HEK293 (cell line): ENCODE data around the gene SRPK3.

ENCODE experiments used
- CTCF ChIA-PET: fragments of 350-600 bp; formaldehyde crosslinking; extraction: SDS; loops from one replicate; lab custom pipeline; 2021; ENCODE audit warnings: antibody characterized with exemption; lab: Yijun Ruan, JAX
- POLR2A ChIA-PET: fragments of 300-600 bp; formaldehyde crosslinking; extraction: SDS; loops from one replicate; lab custom pipeline; 2020; ENCODE audit warnings: antibody characterized with exemption, inconsistent platforms; lab: Yijun Ruan, JAX
- H3K27ac ChIP-seq: fragments of 200-500 bp; sonication (Bioruptor generic); 2 replicates; pipeline ENCODE4 v1.5.1; 2014; ENCODE audit warnings: low read depth, low read length, control low read depth, inconsistent platforms; ENCODE audit errors: extremely low read depth
- H3K36me3 ChIP-seq, 2 experiments: fragments of 200-500 bp in 1 of 2; sonication (Bioruptor generic) in 1 of 2; 1 replicate in 1 of 2; 2 replicates in 1 of 2; pipeline ENCODE4 v1.5.1; 2014 to 2017; ENCODE audit warnings: inconsistent platforms in 2 of 2, low read length in 2 of 2; ENCODE audit not compliant: control insufficient read depth in 2 of 2, insufficient read depth in 1 of 2
- H3K4me1 ChIP-seq: fragments of 200-500 bp; sonication (Bioruptor generic); 2 replicates; pipeline ENCODE4 v1.5.1; 2014; ENCODE audit warnings: mild to moderate bottlenecking, low read length, inconsistent platforms; ENCODE audit not compliant: control insufficient read depth, insufficient read depth
- H3K4me3 ChIP-seq: 2 replicates; pipeline ENCODE4 v1.5.1; 2011; ENCODE audit warnings: low read depth, mild to moderate bottlenecking, control low read depth, low read length, moderate library complexity
- H3K9me3 ChIP-seq: fragments of 200-500 bp; sonication (Bioruptor generic); 2 replicates; pipeline ENCODE4 v1.5.1; 2014; ENCODE audit warnings: low read depth, low read length, inconsistent platforms; ENCODE audit not compliant: control insufficient read depth, insufficient read depth
- MZF1 ChIP-seq: fragments of 450-650 bp; formaldehyde crosslinking; IDR thresholded peaks from 2 replicates; pipeline ENCODE4 v1.5.1; 2017; ENCODE audit warnings: missing biosample characterization, missing genetic modification characterization, borderline replicate concordance
- ZNF114 ChIP-seq: fragments of 450-650 bp; formaldehyde crosslinking; IDR thresholded peaks from 2 replicates; pipeline ENCODE4 v1.5.0; 2017; ENCODE audit warnings: missing biosample characterization, missing genetic modification characterization
- ZNF548 ChIP-seq: fragments of 450-650 bp; formaldehyde crosslinking; IDR thresholded peaks from 2 replicates; pipeline ENCODE4 v1.5.1; 2016; ENCODE audit warnings: missing biosample characterization, missing genetic modification characterization
- ZNF621 ChIP-seq: fragments of 450-650 bp; formaldehyde crosslinking; IDR thresholded peaks from 2 replicates; pipeline ENCODE4 v1.5.1; 2017; ENCODE audit warnings: missing biosample characterization, missing genetic modification characterization
- ZNF629 ChIP-seq: fragments of 450-650 bp; formaldehyde crosslinking; IDR thresholded peaks from 2 replicates; pipeline ENCODE4 v1.5.1; 2017; ENCODE audit warnings: missing biosample characterization, missing genetic modification characterization
- ZNF747 ChIP-seq: fragments of 450-650 bp; formaldehyde crosslinking; IDR thresholded peaks from 2 replicates; pipeline ENCODE4 v1.5.1; 2016; ENCODE audit warnings: missing biosample characterization, missing genetic modification characterization
- TF ChIP-seq, protein P1 (sequence below): fragments of 450-650 bp; formaldehyde crosslinking; conservative IDR thresholded peaks from 2 replicates; pipeline ENCODE4 v1.5.1; 2016; ENCODE audit warnings: low read depth, missing biosample characterization, missing genetic modification characterization
- TF ChIP-seq, protein P2 (sequence below): fragments of 450-650 bp; formaldehyde crosslinking; IDR thresholded peaks from 2 replicates; pipeline ENCODE4 v1.5.1; 2016; ENCODE audit warnings: missing biosample characterization, missing genetic modification characterization
- TF ChIP-seq, protein P3 (sequence below): fragments of 450-650 bp; formaldehyde crosslinking; IDR thresholded peaks from 2 replicates; pipeline ENCODE4 v1.5.1; 2016; ENCODE audit warnings: missing biosample characterization, missing genetic modification characterization

The SRPK3 gene

DNA sequence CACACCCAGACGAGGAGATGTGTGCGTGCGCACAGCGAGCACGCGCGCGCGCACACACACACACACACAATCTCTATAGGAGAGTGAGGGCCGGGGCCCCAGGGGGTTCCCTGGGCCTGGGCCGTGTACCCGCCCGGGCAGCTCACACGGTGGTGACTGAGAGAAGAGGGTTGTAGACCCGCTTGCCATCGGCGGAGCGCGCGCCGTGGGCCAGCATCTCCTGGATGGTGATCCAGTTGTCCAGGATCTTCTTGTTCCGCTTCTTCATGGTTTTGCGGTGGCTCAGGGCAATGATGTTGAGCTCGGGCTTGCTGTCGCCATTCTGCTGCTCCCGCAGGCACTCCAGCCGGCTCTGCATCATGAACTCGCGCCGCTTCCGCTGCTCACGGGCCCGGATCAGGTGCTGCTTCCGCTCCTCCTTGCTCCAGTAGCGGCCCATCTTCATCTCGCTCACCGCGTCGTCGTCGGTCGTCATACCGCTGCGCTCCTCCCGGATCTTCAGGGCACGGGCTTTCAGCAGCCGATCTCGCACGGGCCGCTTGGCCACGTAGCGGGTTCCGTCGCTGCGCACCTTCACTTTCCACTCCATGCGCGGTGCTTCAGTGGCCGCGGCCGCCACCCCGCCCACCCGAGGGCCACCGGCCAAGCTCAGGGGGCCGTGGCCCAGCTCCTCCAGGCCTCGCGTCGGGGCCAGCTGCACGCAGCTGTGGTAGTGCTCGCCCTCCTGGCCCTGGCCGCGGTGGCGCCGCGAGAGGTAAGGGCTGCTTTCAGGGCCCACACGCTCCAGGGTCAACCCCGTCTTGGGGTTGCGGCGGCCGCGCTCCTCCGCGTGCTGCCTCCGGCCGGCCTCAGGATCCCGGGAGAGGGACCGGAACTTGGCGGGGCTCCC is 22.6 kb downstream of the SRPK3 start:
- Histone ChIP-seq H3K27ac (no peak overlapping the region), H3K4me3 (no peak overlapping the region), H3K4me1 (no peaks in the 10 kb centered on the region), H3K36me3 (peaks cover 0 to 10% of the 10 kb centered on the region in 2 experiments; a peak in 2 of 3 replicates), H3K9me3 (no peaks in the 10 kb centered on the region)
- ChIA-PET CTCF (interaction anchor here (0.6 kb wide), 1 partner anchor 160 kb away, joined by 4 read pairs; no protein-coding TSS in a partner anchor), POLR2A (interaction anchor here (0.6 to 1.4 kb wide), 3 partner anchors 9 to 125 kb away, joined by 3 read pairs; partner anchors contain the start of genes SRPK3 and SSR4)
- TF ChIP-seq, protein P1, sequence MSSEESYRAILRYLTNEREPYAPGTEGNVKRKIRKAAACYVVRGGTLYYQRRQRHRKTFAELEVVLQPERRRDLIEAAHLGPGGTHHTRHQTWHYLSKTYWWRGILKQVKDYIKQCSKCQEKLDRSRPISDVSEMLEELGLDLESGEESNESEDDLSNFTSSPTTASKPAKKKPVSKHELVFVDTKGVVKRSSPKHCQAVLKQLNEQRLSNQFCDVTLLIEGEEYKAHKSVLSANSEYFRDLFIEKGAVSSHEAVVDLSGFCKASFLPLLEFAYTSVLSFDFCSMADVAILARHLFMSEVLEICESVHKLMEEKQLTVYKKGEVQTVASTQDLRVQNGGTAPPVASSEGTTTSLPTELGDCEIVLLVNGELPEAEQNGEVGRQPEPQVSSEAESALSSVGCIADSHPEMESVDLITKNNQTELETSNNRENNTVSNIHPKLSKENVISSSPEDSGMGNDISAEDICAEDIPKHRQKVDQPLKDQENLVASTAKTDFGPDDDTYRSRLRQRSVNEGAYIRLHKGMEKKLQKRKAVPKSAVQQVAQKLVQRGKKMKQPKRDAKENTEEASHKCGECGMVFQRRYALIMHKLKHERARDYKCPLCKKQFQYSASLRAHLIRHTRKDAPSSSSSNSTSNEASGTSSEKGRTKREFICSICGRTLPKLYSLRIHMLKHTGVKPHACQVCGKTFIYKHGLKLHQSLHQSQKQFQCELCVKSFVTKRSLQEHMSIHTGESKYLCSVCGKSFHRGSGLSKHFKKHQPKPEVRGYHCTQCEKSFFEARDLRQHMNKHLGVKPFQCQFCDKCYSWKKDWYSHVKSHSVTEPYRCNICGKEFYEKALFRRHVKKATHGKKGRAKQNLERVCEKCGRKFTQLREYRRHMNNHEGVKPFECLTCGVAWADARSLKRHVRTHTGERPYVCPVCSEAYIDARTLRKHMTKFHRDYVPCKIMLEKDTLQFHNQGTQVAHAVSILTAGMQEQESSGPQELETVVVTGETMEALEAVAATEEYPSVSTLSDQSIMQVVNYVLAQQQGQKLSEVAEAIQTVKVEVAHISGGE (tag by site-specific recombination): no peak
- TF ChIP-seq, protein P2, sequence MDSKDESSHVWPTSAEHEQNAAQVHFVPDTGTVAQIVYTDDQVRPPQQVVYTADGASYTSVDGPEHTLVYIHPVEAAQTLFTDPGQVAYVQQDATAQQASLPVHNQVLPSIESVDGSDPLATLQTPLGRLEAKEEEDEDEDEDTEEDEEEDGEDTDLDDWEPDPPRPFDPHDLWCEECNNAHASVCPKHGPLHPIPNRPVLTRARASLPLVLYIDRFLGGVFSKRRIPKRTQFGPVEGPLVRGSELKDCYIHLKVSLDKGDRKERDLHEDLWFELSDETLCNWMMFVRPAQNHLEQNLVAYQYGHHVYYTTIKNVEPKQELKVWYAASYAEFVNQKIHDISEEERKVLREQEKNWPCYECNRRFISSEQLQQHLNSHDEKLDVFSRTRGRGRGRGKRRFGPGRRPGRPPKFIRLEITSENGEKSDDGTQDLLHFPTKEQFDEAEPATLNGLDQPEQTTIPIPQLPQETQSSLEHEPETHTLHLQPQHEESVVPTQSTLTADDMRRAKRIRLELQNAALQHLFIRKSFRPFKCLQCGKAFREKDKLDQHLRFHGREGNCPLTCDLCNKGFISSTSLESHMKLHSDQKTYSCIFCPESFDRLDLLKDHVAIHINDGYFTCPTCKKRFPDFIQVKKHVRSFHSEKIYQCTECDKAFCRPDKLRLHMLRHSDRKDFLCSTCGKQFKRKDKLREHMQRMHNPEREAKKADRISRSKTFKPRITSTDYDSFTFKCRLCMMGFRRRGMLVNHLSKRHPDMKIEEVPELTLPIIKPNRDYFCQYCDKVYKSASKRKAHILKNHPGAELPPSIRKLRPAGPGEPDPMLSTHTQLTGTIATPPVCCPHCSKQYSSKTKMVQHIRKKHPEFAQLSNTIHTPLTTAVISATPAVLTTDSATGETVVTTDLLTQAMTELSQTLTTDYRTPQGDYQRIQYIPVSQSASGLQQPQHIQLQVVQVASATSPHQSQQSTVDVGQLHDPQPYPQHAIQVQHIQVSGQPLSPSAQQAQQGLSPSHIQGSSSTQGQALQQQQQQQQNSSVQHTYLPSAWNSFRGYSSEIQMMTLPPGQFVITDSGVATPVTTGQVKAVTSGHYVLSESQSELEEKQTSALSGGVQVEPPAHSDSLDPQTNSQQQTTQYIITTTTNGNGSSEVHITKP: no peak
- TF ChIP-seq MZF1 (tag by site-specific recombination): no peak

DNA sequence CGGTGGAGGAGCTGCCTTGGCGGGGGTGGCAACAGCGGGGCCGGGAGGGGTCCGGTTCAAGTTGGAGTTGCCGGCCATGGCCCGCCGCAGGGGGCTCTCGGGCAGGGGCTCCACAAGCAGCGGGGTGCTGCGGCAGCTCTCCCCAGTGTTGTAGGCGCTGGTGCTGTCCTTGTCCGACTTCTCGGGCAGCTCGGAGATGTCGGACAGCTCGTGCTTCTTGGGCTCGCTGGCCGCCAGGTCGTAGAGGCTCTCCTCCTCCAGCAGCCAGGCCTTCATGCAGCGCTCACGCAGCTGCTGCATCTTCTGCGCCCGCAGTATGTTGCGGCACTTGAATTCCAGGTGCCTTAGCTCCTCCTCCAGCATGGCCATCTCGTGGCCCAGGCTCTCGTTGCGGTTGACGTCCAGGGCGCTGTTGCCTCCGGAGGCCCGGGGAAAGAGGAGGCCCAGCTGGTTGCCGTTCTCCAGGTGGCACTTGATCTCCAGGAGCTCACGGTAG is 23.3 kb downstream of the SRPK3 start:
- Histone ChIP-seq H3K4me1 (no peaks in the 10 kb centered on the region), H3K36me3 (peaks cover 0 to 3% of the 10 kb centered on the region in 2 experiments; a peak in 1 of 3 replicates), H3K4me3 (no peak overlapping the region), H3K27ac (no peak overlapping the region), H3K9me3 (no peaks in the 10 kb centered on the region)
- no peak for TF ChIP-seq ZNF114 (tag by site-specific recombination)
- no peak for TF ChIP-seq ZNF548 (tag by site-specific recombination)
- TF ChIP-seq ZNF621 (tag by site-specific recombination): no peak
- TF ChIP-seq, protein P3, sequence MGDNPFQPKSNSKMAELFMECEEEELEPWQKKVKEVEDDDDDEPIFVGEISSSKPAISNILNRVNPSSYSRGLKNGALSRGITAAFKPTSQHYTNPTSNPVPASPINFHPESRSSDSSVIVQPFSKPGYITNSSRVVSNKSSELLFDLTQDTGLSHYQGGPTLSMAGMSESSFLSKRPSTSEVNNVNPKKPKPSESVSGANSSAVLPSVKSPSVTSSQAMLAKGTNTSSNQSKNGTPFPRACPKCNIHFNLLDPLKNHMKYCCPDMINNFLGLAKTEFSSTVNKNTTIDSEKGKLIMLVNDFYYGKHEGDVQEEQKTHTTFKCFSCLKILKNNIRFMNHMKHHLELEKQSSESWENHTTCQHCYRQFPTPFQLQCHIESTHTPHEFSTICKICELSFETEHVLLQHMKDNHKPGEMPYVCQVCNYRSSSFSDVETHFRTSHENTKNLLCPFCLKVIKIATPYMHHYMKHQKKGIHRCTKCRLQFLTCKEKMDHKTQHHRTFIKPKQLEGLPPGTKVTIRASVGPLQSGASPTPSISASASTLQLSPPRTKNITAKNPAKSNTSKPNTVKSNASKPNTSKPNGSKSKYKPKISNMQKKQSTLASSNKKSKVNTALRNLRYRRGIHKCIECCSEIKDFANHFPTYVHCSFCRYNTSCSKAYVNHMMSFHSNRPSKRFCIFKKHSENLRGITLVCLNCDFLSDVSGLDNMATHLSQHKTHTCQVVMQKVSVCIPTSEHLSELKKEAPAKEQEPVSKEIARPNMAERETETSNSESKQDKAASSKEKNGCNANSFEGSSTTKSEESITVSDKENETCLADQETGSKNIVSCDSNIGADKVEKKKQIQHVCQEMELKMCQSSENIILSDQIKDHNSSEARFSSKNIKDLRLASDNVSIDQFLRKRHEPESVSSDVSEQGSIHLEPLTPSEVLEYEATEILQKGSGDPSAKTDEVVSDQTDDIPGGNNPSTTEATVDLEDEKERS: no peak
- TF ChIP-seq ZNF629 (tag by site-specific recombination): no peak
- TF ChIP-seq ZNF747: no peak
- TF ChIP-seq, all 188 proteins: peak for 0
- CTCF ChIA-PET: interaction anchor here (0.6 kb wide), 1 partner anchor 161 kb away, joined by 4 read pairs; no protein-coding TSS in a partner anchor
- POLR2A ChIA-PET: interaction anchor here (0.8 to 1.9 kb wide), 3 partner anchors 10 to 124 kb away, joined by 3 to 6 read pairs (median 4); partner anchors contain the start of genes IDH3G and SSR4
